Measurements from ENCODE around the gene SMARCA2. TPM values are rescaled to one million over a fixed set of nuclear protein-coding genes. Genes with fewer than 3 reads are reported as not detected.

Gene SMARCA2
- total RNA-seq, 1 experiment from 2014 or later = 27.9 TPM

GRCh38 chr9:2241461-2241835 lies 226.3 kb downstream of the SMARCA2 start:
- H3K27me3 ChIP-seq (ENCODE audit: low read length) = no peaks in the 10 kb centered on the region
- peak overlapping the region; percentile 61 for H3K4me3 ChIP-seq (ENCODE audit: low read length)
- no peaks in the 10 kb centered on the region for H3K36me3 ChIP-seq (ENCODE audit: low read depth, low read length)
- no peak overlapping the region for H3K27ac ChIP-seq (ENCODE audit: low read length)
- DNase-seq (no peak), ATAC-seq (peak; percentile 25; the same call in 1 of the 2 replicates)
- peak overlapping the region; percentile 98 for H2AFZ ChIP-seq (ENCODE audit: low read length)
- no peaks in the 10 kb centered on the region for H3K9me3 ChIP-seq (ENCODE audit: low read length)
- no peaks in the 10 kb centered on the region for H4K20me1 ChIP-seq (ENCODE audit: low read length)
- no peak overlapping the region for H3K9ac ChIP-seq (ENCODE audit: low read length)
- H3K4me1 ChIP-seq (ENCODE audit: insufficient read depth, low read length) = peaks cover 7% of the 10 kb centered on the region; the same call in 1 of the 2 replicates
- CTCF ChIA-PET = no interaction called here
- H3K4me2 ChIP-seq (ENCODE audit: low read length) = peak overlapping the region; percentile 90
- H3F3A ChIP-seq (ENCODE audit: low read length, unreplicated experiment) = no peaks in the 10 kb centered on the region
- H3K9me2 ChIP-seq (replicated peaks; ENCODE audit: low read length) = no peaks in the 10 kb centered on the region
- no TSS peak for BruUV-seq (replicated peaks)
- H3K79me2 ChIP-seq (ENCODE audit: low read length) = no peaks in the 10 kb centered on the region
- intact Hi-C loops (cut with micrococcal nuclease) = loop anchor here (5.0 kb wide), 1 partner anchor 84 kb away; no protein-coding TSS in a partner anchor
- POLR2A ChIA-PET (ENCODE audit: unreplicated experiment) = no interaction called here
- no peak for TF ChIP-seq EZH2 (IDR thresholded peaks at IDR 0.05; ENCODE audit: low read length, unreplicated experiment)
- TF ChIP-seq, protein P1, sequence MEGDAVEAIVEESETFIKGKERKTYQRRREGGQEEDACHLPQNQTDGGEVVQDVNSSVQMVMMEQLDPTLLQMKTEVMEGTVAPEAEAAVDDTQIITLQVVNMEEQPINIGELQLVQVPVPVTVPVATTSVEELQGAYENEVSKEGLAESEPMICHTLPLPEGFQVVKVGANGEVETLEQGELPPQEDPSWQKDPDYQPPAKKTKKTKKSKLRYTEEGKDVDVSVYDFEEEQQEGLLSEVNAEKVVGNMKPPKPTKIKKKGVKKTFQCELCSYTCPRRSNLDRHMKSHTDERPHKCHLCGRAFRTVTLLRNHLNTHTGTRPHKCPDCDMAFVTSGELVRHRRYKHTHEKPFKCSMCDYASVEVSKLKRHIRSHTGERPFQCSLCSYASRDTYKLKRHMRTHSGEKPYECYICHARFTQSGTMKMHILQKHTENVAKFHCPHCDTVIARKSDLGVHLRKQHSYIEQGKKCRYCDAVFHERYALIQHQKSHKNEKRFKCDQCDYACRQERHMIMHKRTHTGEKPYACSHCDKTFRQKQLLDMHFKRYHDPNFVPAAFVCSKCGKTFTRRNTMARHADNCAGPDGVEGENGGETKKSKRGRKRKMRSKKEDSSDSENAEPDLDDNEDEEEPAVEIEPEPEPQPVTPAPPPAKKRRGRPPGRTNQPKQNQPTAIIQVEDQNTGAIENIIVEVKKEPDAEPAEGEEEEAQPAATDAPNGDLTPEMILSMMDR (conservative IDR thresholded peaks at IDR 0.05; ENCODE audit: low read depth, low read length) = 0 out of 2 replicates have a peak, but pooled peaks have one; percentile 16

- H3K4me3 ChIP-seq (ENCODE audit: low read length) = peak overlapping the region; percentile 61
- no peaks in the 10 kb centered on the region for H3F3A ChIP-seq (ENCODE audit: low read length, unreplicated experiment)
- BruUV-seq (replicated peaks) = no TSS peak
- H4K20me1 ChIP-seq (ENCODE audit: low read length) = no peaks in the 10 kb centered on the region
- H3K9me3 ChIP-seq (ENCODE audit: low read length) = no peaks in the 10 kb centered on the region
- peak overlapping the region; percentile 90 for H3K4me2 ChIP-seq (ENCODE audit: low read length)
- peak overlapping the region; percentile 46; the same call in 1 of the 2 replicates for H3K9ac ChIP-seq (ENCODE audit: low read length)
- H3K27ac ChIP-seq (ENCODE audit: low read length) = no peak overlapping the region
- DNase-seq (peak; percentile 71), ATAC-seq (peak; percentile 94)
- no peaks in the 10 kb centered on the region for H3K36me3 ChIP-seq (ENCODE audit: low read depth, low read length)
- CTCF ChIA-PET = no interaction called here
- intact Hi-C loops (cut with micrococcal nuclease) = loop anchor here (5.0 kb wide), 1 partner anchor 85 kb away; no protein-coding TSS in a partner anchor
- POLR2A ChIA-PET (ENCODE audit: unreplicated experiment) = no interaction called here
- H3K4me1 ChIP-seq (ENCODE audit: insufficient read depth, low read length) = peaks cover 7% of the 10 kb centered on the region; the same call in 1 of the 2 replicates
- peak overlapping the region; percentile 98 for H2AFZ ChIP-seq (ENCODE audit: low read length)
- no peaks in the 10 kb centered on the region for H3K79me2 ChIP-seq (ENCODE audit: low read length)
- no peaks in the 10 kb centered on the region for H3K27me3 ChIP-seq (ENCODE audit: low read length)
- no peaks in the 10 kb centered on the region for H3K9me2 ChIP-seq (replicated peaks; ENCODE audit: low read length)
- TF ChIP-seq, protein P1 (conservative IDR thresholded peaks at IDR 0.05; ENCODE audit: low read depth, low read length) = no peak
- TF ChIP-seq EZH2 (IDR thresholded peaks at IDR 0.05; ENCODE audit: low read length, unreplicated experiment) (no peak), EZH2phosphoT487 (IDR thresholded peaks at IDR 0.05; ENCODE audit: borderline replicate concordance, low read length) (no peak)
Measured at GRCh38 chr9:2241836-2242741, 226.9 kb downstream of the SMARCA2 start.

Measured in PC-3 (cell line).